Psoas muscle (tissue), 8 donors: ENCODE data around the gene KCNMB3. TPM values are rescaled to one million over a fixed set of nuclear protein-coding genes. Genes with fewer than 3 reads are reported as not detected.

Source experiments
- ATAC-seq, 4 donors: fragments of 200-7000 bp; cut with Tn5 transposase; one replicate each; pipeline ENCODE4 v1.9.1; 2020; ENCODE audit warnings: moderate library complexity in 3 of 4, mild to moderate bottlenecking in 2 of 4
- DNase-seq, 2 donors: peaks; one replicate each; pipeline ENCODE4 v3.0.0-alpha.2; 2020
- H3K27ac ChIP-seq: fragments of 200-600 bp; one replicate; pipeline ENCODE4 v1.8.0; 2022
- H3K27me3 ChIP-seq, 3 donors: fragments of 200-600 bp in 1 of 3; one replicate each; pipeline versions ENCODE4 v1.6.1 to v1.8.0; 2013 to 2022; ENCODE audit warnings: low read length in 2 of 3, mild to moderate bottlenecking in 2 of 3, moderate library complexity in 1 of 3; ENCODE audit not compliant: insufficient read depth in 3 of 3
- H3K36me3 ChIP-seq, 2 donors: fragments of 200-600 bp in 1 of 2; one replicate each; pipeline versions ENCODE4 v1.6.1 to v1.8.0; 2013 to 2022; ENCODE audit warnings: low read depth in 1 of 2, mild to moderate bottlenecking in 1 of 2, moderate library complexity in 1 of 2; ENCODE audit not compliant: insufficient read depth in 1 of 2
- H3K4me1 ChIP-seq: fragments of 200-600 bp; one replicate; pipeline ENCODE4 v1.8.0; 2022
- H3K4me3 ChIP-seq: fragments of 200-600 bp; one replicate; pipeline ENCODE4 v1.8.0; 2022; ENCODE audit warnings: mild to moderate bottlenecking
- H3K9me3 ChIP-seq: fragments of 200-600 bp; one replicate; pipeline ENCODE4 v1.8.0; 2022
- WGBS, 3 donors: extraction: QIAGEN DNeasy Blood & Tissue Kit; methylation state at CpG; one replicate each; pipeline versions ENCODE4 v1.1.6 to v1.1.7; 2013; 5-methylcytosine and 5-hydroxymethylcytosine counted together
- intact Hi-C, 2 donors: fragments of 100-400 bp; cut with DNase I; formaldehyde crosslinking; loops; one replicate each; pipeline versions ENCODE4 v1.11.0 to v1.14.2; 2022
- polyA plus RNA-seq, 3 donors: library from polyadenylated mRNA; stranded (reverse); fragments of 200-250 nt; gene quantifications; one replicate each; pipeline ENCODE4 v1.2.3, GENCODE V29; 2013
- total RNA-seq, 4 donors: library from RNA; stranded (reverse); fragmentation: NEBNext Ultra II Directional in 2 of 4; extraction: Animal tissue kit (Norgen Biotek cat#: 25700) in 2 of 4; gene quantifications; one replicate each; pipeline versions ENCODE4 v1.2.1 to v1.2.4, GENCODE V29; 2021 to 2023
- TF ChIP-seq, protein P1 (sequence below): fragments of 200-600 bp; IDR thresholded peaks from one replicate; pipeline ENCODE4 v1.8.0; 2022; ENCODE audit warnings: antibody characterized with exemption
- donor health status: healthy with polysubstance abuse.
- donor health status: DM: no; HTN: no; CAD: no; lungs with moderate emphysema.
- donor health status: Bipolar disorder and iron deficiency.
- donor health status: healthy.
- donor health status: DM: yes; HTN: yes; CAD: no.
- donor health status: DM: no; HTN: no; CAD: no.
- donor health status: DM: no; HTN: no; CAD: no.
- donor health status: DM: yes; HTN: yes; CAD: no.

The KCNMB3 gene
- total and polyA plus RNA-seq, 7 donors = 0.44 to 1.6 (median 0.72) TPM

DNA sequence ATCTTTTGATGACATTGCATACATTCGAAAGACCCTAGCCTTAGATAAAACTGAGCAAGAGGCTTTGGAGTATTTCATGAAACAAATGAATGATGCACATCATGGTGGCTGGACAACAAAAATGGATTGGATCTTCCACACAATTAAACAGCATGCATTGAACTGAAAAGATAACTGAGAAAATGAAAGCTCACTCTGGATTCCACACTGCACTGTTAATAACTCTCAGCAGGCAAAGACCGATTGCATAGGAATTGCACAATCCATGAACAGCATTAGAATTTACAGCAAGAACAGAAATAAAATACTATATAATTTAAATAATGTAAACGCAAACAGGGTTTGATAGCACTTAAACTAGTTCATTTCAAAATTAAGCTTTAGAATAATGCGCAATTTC lies 16.7 kb downstream of the KCNMB3 start:
- Histone ChIP-seq H3K36me3 (peaks cover 0 to 70% of the 10 kb centered on the region in 2 donors), H3K27me3 (no peaks in the 10 kb centered on the region), H3K27ac (no peak overlapping the region), H3K4me1 (no peaks in the 10 kb centered on the region), H3K4me3 (no peak overlapping the region), H3K9me3 (no peaks in the 10 kb centered on the region)
- TF ChIP-seq, protein P1, sequence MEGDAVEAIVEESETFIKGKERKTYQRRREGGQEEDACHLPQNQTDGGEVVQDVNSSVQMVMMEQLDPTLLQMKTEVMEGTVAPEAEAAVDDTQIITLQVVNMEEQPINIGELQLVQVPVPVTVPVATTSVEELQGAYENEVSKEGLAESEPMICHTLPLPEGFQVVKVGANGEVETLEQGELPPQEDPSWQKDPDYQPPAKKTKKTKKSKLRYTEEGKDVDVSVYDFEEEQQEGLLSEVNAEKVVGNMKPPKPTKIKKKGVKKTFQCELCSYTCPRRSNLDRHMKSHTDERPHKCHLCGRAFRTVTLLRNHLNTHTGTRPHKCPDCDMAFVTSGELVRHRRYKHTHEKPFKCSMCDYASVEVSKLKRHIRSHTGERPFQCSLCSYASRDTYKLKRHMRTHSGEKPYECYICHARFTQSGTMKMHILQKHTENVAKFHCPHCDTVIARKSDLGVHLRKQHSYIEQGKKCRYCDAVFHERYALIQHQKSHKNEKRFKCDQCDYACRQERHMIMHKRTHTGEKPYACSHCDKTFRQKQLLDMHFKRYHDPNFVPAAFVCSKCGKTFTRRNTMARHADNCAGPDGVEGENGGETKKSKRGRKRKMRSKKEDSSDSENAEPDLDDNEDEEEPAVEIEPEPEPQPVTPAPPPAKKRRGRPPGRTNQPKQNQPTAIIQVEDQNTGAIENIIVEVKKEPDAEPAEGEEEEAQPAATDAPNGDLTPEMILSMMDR = no peak
- no peak for DNase-seq
- intact Hi-C loops = no loop called here
- ATAC-seq = no peak
- WGBS, 3 donors = 93 to 96% (median 95%) methylated on average over 4 of the region's 4 CpGs

DNA sequence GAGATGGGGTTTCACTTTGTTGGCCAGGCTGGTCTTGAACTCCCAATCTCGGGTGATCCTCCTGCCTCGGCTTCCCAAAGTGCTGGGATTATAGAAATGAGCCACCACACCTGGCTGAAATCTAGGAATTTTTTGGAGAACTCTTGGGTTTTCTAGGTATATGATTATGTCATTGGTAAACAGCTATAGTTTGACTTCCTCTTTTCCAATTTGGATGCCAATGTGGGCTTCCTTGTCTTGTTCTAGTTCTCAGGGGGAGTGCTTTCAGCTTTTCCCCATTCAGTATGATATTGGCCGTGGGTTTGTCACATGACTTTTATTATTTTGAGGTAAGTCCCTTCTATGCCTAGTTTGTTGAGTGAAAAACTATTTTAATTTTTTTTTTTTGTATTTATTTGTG lies 17.9 kb downstream of the KCNMB3 start:
- TF ChIP-seq, protein P1 = no peak
- intact Hi-C loops = no loop called here
- no peak for DNase-seq
- H3K4me3 ChIP-seq = no peak overlapping the region
- H3K27ac ChIP-seq = no peak overlapping the region
- ATAC-seq = no peak
- H3K36me3 ChIP-seq = peaks cover 0 to 77% of the 10 kb centered on the region in 2 donors
- H3K27me3 ChIP-seq = no peaks in the 10 kb centered on the region
- no peaks in the 10 kb centered on the region for H3K4me1 ChIP-seq
- H3K9me3 ChIP-seq = no peaks in the 10 kb centered on the region
- WGBS, 3 donors = 92 to 95% (median 94%) methylated on average over 3 of the region's 3 CpGs

DNA sequence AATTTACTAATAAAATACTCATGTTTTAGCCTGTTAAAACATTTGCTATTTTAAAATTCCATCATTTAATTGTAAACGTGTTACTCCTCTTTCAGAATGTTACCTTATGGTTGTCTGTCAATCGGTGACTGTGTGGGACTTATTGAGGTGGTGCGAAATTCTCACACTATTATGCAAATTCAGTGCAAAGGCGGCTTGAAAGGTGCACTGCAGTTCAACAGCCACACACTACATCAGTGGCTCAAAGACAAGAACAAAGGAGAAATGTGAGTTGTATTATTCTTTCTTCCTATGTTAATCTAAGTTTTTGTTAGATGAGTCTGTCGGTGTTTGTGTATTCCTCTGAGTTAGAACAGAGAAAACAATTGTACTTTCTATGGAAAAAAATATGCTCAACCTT lies 21.7 kb downstream of the KCNMB3 start:
- Histone ChIP-seq H3K36me3 (peaks cover 0 to 86% of the 10 kb centered on the region in 2 donors), H3K4me1 (no peaks in the 10 kb centered on the region)
- TF ChIP-seq, protein P1 = no peak

DNA sequence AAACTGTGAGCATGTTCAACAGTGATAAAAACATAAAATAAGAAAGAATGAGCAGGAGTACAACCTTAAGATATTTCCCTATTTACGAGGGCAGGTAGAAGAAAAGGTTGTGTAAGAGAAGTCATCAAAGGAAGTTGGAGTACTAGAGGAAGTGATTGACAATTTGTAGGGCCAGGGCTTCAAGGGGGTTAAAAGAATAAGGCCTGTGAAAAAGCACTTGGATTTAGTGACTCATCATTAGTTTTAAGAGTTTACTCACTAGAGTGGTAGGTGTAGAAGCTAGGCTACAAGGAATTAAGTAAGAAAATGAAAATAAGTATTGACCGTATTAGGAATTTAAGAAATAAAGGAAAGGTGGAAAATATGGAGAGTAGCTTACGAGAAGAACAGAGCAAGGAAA lies 23.6 kb downstream of the KCNMB3 start:
- Histone ChIP-seq H3K27me3 (no peaks in the 10 kb centered on the region), H3K36me3 (peaks cover 0 to 84% of the 10 kb centered on the region in 2 donors), H3K9me3 (no peaks in the 10 kb centered on the region), H3K4me1 (no peaks in the 10 kb centered on the region), H3K4me3 (no peak overlapping the region), H3K27ac (no peak overlapping the region)
- no peak for DNase-seq
- intact Hi-C loops = no loop called here
- no peak for ATAC-seq
- TF ChIP-seq, protein P1 = no peak
- WGBS, 3 donors = 91 to 94% (median 92%) methylated on average over 3 of the region's 3 CpGs

More for the DNA sequence above, 21.7 kb downstream of the KCNMB3 start:
- H3K9me3 ChIP-seq = no peaks in the 10 kb centered on the region
- intact Hi-C loops = no loop called here
- ATAC-seq (no peak), DNase-seq (no peak)
- no peak overlapping the region for H3K4me3 ChIP-seq
- no peaks in the 10 kb centered on the region for H3K27me3 ChIP-seq
- no peak overlapping the region for H3K27ac ChIP-seq
- WGBS, 3 donors = 61 to 66% (median 62%) methylated on average over 5 of the region's 5 CpGs

DNA sequence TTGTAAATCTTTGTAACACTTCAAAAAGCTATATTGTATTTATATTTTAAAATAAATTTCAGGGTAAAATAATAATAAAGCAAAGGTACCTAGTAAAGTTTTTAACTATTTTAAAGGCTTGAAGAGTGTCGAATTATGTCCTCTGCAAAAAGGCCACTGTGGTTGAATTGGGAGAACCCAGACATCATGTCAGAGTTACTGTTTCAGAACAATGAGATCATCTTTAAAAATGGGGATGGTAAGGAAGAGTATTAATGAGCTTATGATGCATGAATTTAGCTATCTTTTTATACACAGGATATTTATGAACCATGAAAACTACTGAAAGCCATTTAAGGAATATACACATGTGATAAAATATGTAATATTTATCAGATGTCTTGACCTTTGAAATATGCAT lies 26.3 kb downstream of the KCNMB3 start:
- DNase-seq (no peak), ATAC-seq (peak; percentile 62 to 90 (median 78))
- Histone ChIP-seq H3K4me3 (no peak overlapping the region), H3K4me1 (no peaks in the 10 kb centered on the region), H3K27me3 (no peaks in the 10 kb centered on the region), H3K36me3 (peaks cover 0 to 77% of the 10 kb centered on the region in 2 donors), H3K9me3 (no peaks in the 10 kb centered on the region), H3K27ac (peak overlapping the region; percentile 36)
- WGBS, 3 donors = 60 to 67% (median 62%) methylated on average over 1 of the region's 1 CpG
- TF ChIP-seq, protein P1 = no peak
- intact Hi-C loops = no loop called here
